ENCODE results near the gene IREB2.

IREB2 gene

GRCh38 chr15:78539464-78540140, 101.6 kb downstream of the IREB2 start:
- in situ Hi-C loops (cut with HindIII; ENCODE audit: low sequenced_read_pairs): loop anchor here (10.0 kb wide), 1 partner anchor 65 kb away; no protein-coding TSS in a partner anchor

GRCh38 chr15:78540141-78540870, 102.3 kb downstream of the IREB2 start, which contains the start of gene PSMA4:
Gene PSMA4 (plus strand): TSS chr15:78540444. CDS start chr15:78541928, 1,484 bp downstream.
- in situ Hi-C loops (cut with HindIII; ENCODE audit: low sequenced_read_pairs): loop anchor here (10.0 kb wide), 1 partner anchor 64 kb away; no protein-coding TSS in a partner anchor

- in situ Hi-C loops (cut with HindIII; ENCODE audit: low sequenced_read_pairs): loop anchor here (10.0 kb wide), 1 partner anchor 64 kb away; no protein-coding TSS in a partner anchor
Measured at GRCh38 chr15:78540871-78541743, 103.1 kb downstream of the IREB2 start.

GRCh38 chr15:78541744-78542034, 103.7 kb downstream of the IREB2 start:
- in situ Hi-C loops (cut with HindIII; ENCODE audit: low sequenced_read_pairs): loop anchor here (10.0 kb wide), 1 partner anchor 63 kb away; no protein-coding TSS in a partner anchor

- in situ Hi-C loops (cut with HindIII; ENCODE audit: low sequenced_read_pairs): loop anchor here (10.0 kb wide), 1 partner anchor 62 kb away; no protein-coding TSS in a partner anchor
Measured at GRCh38 chr15:78542647-78543046, 104.6 kb downstream of the IREB2 start.

- in situ Hi-C loops (cut with HindIII; ENCODE audit: low sequenced_read_pairs): no loop called here
Measured at GRCh38 chr15:78550194-78550593, 112.2 kb downstream of the IREB2 start.

- in situ Hi-C loops (cut with HindIII; ENCODE audit: low sequenced_read_pairs): no loop called here
Measured at GRCh38 chr15:78550815-78551214, 112.8 kb downstream of the IREB2 start.
